ENCODE results near the gene ARMH4.

Gene ARMH4, protein sequence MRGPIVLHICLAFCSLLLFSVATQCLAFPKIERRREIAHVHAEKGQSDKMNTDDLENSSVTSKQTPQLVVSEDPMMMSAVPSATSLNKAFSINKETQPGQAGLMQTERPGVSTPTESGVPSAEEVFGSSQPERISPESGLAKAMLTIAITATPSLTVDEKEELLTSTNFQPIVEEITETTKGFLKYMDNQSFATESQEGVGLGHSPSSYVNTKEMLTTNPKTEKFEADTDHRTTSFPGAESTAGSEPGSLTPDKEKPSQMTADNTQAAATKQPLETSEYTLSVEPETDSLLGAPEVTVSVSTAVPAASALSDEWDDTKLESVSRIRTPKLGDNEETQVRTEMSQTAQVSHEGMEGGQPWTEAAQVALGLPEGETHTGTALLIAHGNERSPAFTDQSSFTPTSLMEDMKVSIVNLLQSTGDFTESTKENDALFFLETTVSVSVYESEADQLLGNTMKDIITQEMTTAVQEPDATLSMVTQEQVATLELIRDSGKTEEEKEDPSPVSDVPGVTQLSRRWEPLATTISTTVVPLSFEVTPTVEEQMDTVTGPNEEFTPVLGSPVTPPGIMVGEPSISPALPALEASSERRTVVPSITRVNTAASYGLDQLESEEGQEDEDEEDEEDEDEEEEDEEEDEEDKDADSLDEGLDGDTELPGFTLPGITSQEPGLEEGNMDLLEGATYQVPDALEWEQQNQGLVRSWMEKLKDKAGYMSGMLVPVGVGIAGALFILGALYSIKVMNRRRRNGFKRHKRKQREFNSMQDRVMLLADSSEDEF

DNA sequence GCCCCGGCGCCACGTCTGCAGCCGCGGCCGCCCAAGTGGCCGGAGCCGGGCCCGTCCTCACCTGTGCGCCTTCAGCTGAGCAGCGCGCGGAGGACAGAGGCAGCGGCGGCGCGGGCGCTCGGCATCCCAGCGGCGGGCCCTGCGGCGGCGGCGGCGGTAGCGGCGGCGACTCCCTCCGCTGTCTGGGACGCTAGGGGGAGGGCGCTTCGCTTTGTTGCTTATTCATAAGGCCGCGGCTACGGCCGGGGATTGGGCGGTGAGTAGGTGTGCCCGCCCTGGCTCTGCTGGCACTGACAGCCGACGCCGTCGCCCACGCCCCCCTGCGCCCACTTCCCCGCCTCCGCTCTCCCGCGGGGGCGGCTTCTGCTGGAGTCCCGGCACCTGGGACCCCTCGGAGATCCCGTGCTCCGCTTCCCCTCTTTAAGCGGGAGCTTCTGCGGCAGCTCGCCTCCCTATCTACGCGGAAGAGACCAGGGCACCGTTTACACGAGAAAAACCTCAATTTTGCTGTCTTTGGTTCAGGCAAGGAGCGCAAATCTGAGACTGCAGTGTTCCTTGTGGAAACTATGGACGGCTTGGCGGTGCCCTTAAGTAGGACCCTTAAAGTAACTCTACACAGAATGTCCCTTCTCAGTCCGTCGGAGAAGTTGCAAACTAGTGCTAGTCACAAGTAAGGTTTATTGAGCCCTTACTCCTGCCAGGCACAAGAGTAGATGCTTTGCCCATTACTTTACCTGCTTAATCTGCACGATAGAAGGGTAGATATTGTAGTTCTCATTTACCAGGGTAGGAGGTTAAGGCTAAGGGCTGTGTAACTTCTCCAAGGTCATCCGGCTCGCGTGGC lies at the start of gene ARMH4:
Gene ARMH4 (minus strand): TSS at position 200 of the 844 bp plus-strand sequence. CDS start 12,855 bp downstream, outside the sequence.
- DNase-seq, result peak; percentile 87

DNA sequence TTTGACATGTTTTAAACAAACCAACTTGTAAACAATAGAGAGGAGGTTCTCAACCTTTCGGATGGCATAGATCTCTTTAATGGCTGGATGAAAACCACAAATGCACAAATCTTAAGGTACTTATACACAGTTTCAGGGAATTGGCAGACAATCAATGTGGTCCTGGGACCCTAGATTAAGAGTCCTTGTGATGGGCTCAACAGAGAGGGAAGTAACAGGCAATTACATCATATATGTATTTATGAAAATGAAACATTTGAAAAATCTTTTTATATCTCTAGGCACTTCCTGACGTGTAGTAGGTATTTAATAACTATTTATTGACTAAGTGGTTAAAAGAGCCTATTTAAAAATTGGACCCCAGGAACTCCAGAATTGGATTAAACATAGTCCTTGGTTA lies 48.8 kb upstream of the ARMH4 start:
- no peak for DNase-seq

DNA sequence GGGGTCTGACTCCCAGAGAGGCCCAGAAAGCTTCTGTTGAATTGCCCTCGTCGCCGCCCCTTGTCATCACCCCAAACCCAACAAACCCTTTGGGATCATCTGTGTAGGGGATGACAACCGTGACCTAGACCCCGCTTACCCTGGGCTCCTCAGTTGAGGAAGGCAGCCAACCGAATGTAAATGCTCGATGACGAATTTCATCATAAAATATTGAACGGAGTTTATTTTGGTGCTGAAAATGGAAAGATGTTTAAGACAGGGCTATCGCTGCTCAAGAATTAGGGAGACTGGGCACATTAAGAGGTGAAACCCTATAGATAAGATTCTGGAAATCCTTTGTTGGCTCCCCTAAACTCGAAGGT lies 48.4 kb upstream of the ARMH4 start:
- DNase-seq, result no peak

DNA sequence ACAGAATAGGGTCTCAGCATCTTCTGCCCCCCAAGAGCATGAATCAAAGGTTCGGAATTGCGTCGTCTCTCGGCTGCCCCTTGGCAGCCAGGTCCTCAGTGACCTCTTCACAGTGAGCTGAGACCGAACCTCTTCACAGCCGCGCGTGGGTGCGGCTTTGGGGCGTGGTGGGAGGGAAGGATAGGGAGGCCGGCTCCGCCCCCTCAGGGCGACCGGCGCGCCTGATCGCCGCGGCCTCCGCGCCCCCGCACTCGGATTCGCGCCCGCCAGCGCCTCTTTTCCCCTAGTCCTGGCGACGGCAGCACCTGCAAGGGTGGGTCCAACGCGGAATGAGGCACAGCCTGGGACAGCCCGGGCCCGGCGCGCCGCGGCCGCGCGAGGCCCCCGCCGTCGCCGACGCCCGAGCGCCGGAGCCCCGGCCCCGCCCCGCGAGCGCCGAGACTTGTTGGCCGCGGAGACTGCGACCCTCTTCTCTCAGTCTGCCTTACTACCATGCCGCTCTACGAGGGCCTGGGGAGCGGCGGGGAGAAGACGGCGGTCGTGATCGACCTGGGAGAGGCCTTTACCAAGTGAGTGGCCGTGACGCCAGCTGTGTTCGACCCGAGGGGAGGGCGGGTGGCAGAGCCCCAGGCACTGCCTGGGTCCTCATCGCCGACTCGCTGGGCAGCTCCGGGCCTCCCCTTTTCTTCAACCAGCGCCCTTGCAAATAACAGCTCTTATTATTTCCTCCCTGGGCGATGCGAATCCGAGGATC lies 47.9 kb upstream of the ARMH4 start, which contains the start of gene ACTR10:
Gene ACTR10 (plus strand): TSS at position 424 of the 754 bp plus-strand sequence. CDS start 69 bp downstream, at position 493.
- DNase-seq, result peak; percentile 87

DNA sequence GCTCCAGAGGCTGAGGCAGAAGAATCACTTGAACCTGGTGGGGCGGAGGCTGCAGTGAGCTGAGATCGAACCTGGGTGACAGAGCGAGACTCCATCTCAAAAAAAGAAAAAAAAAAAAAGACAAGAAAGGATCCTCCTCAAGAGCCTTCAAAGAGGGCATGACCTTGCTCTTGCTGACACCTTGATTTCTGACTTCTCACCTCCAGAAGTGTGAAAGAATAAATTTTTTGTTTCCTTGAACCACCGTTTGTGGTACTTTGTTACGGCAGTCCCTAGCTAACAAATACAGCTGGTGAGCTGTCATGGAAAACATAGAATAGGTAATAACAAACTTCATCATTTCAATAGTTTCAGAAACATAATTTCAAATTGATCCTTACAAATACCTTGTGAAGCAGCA lies 46.1 kb upstream of the ARMH4 start:
- DNase-seq, result no peak

DNA sequence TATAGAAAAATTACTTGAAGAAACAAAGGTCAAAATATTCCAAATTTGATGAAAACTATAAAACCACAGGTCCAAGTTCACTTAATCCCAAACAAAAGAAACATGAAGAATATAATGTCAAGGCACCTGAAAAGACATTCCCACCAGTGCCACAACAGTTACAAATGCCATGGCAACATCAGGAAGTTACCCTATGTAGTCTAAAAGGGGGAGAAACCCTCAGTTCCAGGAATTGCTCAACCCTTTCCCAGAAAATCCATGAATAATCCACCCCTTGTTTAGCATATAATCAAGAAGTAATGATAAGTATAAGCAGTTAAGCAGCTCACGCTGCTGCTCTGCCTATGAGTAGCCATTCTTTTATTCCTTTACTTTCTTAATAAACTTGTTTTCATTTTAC lies 44.2 kb upstream of the ARMH4 start:
- DNase-seq, result no peak

DNA sequence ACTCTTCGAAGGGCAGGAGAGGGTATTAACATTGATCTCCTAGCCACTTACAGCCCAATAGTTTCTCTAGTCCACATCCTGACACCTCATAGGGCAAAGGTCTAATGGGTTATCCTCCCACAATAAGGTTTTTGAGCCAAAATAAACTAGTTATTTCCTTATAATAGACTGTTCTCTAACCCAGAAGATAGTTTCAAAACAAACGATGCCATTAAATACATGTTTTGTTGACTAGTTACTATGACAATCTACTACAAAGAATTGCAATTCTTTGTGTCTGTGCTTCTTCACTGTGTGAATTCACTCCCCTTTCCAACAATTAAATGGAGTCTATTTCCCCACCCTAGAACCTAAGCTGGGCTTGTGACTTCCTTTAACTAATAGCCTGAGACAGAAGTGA lies 41.5 kb upstream of the ARMH4 start:
- no peak for DNase-seq

DNA sequence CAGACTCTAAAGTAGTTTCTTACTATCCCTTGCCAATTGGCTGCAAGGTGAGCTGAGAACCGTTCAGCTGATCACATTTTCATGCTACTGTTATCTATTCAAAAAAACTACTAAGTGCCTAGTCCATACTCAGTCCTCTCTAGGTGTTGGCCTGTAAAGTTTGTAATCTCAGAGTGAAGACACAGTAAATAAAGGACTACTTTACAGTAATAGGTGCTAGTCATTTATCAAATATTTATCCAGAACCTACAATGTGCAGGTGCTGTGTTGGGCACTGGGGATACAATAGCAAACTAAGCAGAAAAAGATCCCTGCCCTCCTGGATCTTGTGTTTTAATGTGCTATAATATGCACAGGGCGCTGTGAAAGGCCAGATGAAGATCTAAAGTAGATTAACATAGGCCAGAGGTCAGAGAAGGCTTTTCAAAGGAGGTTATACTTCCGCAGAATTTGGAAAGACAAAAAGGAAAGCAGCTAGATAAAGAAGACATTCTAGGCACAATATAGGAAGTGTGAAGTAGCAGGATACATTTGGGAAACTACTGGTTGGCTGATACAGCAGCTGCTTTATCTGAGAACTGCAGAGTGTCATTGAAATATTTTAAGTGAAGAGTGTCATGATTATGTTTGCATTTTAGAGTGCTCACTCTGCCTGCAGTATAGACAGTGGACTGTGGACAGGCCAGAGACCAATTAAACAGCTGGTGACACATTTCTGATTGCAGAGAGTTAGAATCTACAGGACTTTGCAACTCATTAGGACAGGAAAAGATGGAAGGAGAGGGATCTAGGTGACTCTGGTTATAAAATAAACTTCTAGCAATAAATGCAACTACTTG lies 40.0 kb upstream of the ARMH4 start:
- DNase-seq, result no peak

DNA sequence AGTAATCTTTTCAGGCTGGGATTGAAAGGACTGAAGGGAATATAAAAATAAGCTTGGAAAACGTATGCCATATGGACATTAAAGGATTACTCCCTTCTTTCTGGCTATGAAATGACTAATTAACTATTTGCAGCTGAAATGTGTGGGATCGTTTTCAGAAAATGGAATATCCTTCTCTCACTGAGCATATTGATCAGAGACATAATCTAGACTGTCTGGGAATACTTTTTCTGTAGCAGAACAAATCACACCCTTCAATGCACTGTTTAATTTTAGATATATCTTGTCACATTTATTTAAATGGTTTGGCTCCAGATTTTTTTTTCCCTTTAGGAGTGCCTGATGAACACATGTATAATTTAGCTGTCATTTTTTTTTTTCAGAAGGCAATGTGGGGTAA lies 37.2 kb upstream of the ARMH4 start:
- DNase-seq, result no peak

DNA sequence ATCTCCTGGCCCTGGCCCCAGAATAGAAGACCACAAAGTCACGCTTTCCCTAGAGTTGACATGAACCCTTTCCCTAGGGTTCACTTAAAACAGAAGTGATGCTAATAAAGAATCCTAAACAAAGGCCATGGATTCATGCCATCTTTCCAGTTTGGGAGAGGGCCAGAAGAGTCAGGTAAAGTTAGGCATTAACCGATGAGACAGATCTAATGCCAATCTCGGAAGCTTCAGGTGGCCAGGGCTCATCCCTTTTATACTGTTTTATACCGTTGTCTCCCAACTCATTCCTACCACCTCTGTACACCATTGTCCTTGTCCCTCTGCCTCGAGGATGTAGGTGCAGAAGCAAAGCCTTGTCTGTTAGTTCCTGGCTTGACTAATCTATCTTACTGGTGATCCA lies 25.1 kb upstream of the ARMH4 start:
- DNase-seq, result no peak

DNA sequence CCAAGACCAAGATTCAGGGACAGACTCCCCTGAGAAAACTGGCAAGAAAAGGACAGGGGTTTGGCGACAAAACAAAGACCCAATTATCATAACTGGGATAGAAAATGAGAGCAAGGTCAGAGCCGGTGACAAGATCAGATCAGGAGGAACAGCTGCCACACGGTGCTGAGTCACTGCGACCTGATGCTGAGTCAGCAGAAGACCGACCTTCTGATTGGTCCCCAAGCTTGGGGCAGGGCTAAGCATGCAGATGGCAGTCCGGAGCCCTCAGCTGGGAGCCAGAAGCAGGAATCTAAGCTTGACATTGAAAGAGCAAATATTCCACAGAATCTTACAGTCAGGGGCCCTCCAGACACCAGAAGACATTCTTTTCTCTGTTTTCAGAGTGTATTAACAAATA lies 19.1 kb upstream of the ARMH4 start:
- peak; percentile 19 for DNase-seq

DNA sequence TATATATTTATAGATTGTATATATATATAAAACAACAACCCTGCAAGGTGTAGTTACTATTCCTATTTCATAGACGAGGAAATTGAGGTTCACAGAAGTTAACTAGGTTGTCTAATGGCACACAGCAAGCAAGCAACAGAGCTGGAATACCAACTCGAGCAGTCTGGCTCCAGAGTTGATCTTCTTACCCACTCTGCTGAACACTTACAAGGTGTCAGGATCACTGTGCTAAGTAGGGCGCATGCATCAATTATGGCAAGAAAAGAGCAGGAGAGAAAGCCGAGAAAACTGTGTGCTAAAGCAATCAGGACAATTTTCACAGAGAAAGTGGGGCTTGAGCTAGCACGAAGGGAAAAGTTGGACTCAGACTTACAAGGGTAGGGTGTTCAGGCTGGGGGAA lies 15.9 kb upstream of the ARMH4 start:
- no peak for DNase-seq

DNA sequence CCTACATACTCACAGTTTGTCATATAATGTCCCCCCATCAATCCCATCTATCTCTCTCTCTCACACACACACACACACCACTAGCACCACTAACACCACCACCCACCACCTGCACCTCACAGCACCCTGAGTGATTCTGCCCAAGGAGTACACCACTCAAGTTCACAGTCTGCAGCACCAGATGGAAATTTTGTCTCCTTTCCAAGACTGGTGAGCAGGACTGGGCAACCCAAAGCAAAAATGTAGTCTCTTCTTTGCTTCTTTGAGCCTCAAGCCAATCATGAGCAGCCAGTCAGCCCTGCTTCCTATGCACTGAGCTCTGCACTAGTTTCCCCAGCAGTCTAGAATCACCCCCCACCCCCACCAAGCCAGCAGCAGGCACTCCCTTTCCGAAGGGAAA lies 15.0 kb upstream of the ARMH4 start:
- no peak for DNase-seq

DNA sequence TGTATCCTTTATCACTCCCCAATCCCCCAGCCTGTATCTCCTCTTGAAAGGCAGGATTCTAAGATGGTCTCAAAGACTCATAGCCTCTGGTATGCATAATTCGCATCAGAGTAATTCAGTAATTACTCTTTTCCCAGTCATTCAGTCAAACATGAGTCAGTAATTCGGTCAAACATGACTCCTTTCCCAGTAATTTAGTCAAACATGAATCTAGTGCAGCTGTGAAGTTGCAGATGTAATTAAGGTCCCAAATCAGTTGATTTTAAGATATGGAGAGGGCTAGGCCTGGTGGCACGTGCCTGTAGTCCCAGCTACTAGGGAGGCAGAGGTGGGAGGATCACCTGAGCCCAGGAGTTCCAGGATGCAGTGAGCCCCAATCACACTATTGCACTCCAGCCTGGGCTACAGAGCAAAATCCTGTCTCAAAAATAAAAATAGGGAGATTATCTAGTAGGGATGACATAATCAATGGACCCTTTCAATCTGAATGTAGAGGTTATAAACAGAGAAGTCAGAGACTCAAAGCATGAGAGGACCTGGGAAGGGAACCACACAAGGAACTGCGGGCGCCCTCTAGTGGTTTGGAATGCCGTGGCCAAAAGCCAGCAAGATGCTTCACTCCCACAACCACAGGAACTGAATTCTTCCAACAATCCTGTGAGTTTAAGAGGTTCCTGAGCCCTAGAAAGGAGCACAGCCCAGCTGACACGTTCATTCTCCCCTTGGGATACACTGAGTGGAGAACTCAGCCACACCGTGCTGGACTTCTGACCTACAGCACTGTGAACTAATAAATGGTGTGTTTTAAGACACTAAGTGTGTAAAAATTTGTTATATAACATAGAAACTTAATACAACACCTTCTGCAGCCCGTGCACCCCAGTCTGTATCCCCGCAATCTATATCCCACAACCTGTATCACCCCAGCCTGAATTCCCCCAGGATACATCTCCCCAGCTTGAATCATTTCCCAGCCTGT lies 14.3 kb upstream of the ARMH4 start:
- DNase-seq, result peak; percentile 75

DNA sequence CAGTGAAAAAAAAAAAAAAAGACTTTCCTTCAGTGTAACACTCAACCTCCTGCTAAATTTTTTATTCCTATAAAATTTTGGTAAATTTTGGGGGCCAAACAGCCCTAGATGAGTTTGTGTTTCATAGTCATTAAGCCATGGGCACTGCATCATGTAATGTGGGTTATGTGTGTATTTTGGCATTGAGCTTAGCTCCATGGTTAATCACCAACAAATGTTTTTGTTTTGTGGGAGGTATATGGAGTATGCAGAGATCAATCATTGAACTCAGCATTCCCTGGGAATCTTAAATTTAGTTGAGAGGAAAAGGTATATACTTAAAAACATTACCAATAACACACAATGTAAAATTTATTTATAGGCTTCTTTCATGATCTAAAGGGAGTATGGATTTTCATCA lies 8.5 kb upstream of the ARMH4 start:
- DNase-seq, result no peak

DNA sequence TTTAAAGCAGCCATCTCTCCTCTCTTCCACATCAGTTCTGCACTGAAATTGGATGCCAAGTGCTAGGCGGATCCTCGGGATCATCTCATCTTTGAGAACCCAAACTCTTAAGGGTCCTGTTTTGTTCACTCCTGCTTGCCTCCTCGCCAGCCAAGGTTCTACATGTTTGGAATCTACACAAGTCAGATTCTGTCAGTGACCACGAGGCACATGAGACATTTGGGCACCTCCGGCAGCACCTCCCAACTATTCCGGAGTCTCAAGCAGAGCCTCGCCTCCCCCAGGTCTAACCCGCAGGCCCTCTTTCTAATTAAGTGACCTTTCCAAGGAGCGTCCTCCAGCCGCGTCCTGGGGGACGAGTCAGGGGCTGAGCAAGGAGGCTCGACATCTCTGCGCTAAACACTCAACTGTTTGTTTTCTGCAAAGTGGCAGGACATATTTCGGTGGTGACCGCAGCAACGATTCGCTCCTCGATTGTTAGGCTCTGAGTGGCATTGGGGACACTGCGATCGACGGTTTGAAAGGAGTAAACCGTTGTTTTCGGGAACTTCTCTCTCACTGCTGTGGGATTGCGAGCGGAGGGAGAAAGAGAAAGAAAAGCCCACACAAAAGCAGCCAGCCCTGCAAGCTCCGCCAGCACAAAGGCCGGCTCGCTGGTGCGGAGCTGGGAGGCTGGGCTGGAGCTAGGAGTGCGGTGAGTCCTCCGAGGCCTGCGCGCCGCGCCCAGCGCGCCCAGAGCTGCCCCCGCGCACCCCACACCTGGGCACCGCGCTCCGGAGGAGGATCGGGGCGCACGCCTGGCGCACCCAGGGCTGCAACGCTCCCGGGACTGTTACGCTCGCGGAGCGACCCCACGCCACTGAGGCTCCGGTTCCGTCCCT lies 640 bp downstream of the ARMH4 start:
- peak; percentile 46 for DNase-seq

DNA sequence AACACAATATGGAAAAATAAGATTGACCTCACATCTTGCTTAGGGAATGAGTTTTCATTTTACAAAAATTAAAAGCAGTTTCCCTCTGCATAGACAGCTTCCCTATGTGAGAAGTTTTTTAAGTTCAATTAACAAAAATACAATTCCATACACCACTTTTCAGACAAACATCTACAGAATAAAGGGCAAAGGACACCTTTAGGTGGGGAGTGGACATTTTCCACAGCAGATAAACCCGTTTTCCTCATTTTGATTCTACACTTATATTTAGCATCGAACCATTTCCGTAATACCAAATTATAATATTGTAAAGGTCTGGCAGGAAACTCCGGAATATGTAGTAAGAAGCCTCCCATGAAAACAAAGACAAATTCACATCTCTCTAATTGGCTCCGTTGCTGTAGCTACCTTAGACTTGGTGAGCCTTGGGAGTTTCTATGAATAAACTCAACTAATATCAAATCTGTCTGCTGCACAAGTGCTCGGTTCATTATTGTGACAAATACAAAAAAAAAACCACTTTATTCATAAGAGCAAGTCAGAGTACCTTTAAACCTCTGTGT lies 1.7 kb downstream of the ARMH4 start:
- DNase-seq, result no peak

DNA sequence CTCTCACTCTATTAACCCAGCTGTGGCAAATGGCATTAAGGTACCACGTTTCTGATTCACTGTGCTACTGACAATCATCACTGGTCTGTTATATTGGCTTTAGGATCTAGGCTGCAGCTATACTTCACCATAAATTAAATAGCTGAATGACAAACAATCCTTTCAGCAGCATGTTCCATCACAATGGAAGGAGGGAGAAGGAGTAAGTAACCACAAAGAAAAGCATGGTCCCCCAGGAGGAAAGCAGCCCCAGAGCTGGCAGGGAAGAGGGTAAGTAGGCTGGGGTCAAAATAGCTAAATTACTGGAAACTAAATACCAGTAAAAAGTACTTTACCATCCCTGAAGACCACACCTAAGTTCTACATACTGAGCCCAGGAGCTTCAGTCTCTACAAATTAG lies 2.8 kb downstream of the ARMH4 start:
- no peak for DNase-seq

DNA sequence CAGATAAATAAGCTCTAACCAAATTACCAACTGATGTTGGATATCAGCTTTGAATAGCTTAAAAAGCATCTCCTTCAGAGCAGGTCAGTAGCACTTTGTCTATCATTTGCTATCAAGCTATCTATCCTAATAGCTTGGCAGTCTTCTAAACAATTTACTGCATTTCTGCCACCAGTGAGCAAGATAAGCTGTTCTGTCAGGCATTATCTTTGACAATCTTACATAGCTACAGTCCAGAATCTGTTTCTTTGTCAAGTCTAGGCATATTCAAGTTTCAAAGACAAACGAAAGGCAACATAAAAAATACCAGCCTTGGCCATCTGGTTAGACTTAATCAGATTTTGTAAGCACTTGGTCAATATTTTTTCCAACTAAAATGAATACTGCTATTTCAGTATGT lies 5.6 kb downstream of the ARMH4 start:
- DNase-seq, result no peak
